GM19452 (cell line): ENCODE results near the gene CBL.
A peak's percentile ranks its signal among the peaks of the same experiment; 100 is the strongest.

Source experiments
- ATAC-seq: cut with Tn5 transposase; IDR thresholded peaks from one replicate; pipeline ENCODE4 v1.9.1; 2021; ENCODE audit not compliant: unreplicated experiment

CBL gene

GRCh38 chr11:119307974-119308373 lies 101.8 kb downstream of the CBL start:
- no peak for ATAC-seq

- no peak for ATAC-seq
These were observed 103.3 kb downstream of the CBL start for GRCh38 chr11:119309411-119309810.

- no peak for ATAC-seq
These were observed 104.0 kb downstream of the CBL start for GRCh38 chr11:119309953-119310681.

GRCh38 chr11:119310682-119311052 lies 104.5 kb downstream of the CBL start:
- ATAC-seq, result no peak

- ATAC-seq, result no peak
These were observed 108.6 kb downstream of the CBL start for GRCh38 chr11:119314726-119315125.

- ATAC-seq, result no peak
These were observed 109.2 kb downstream of the CBL start for GRCh38 chr11:119315131-119316015.

- ATAC-seq, result no peak
These were observed 110.0 kb downstream of the CBL start for GRCh38 chr11:119316016-119316728.

GRCh38 chr11:119316729-119317591 lies 110.8 kb downstream of the CBL start, which contains the start of gene MCAM:
Gene MCAM, minus strand, starts transcription at chr11:119317130. Its CDS starts 29 bp downstream, at chr11:119317101.
- ATAC-seq, result no peak

GRCh38 chr11:119317592-119318239 lies 111.6 kb downstream of the CBL start:
- no peak for ATAC-seq

- no peak for ATAC-seq
These were observed 112.3 kb downstream of the CBL start for GRCh38 chr11:119318240-119319135.

- ATAC-seq, result no peak
These were observed 113.1 kb downstream of the CBL start for GRCh38 chr11:119319136-119319699.

- ATAC-seq, result no peak
These were observed 113.6 kb downstream of the CBL start for GRCh38 chr11:119319700-119320239.

- no peak for ATAC-seq
These were observed 114.2 kb downstream of the CBL start for GRCh38 chr11:119320240-119320775.

GRCh38 chr11:119320776-119321524 lies 114.8 kb downstream of the CBL start:
- peak; percentile 56 for ATAC-seq

GRCh38 chr11:119322360-119322739 lies 116.2 kb downstream of the CBL start:
- ATAC-seq, result no peak

- ATAC-seq, result no peak
These were observed 116.9 kb downstream of the CBL start for GRCh38 chr11:119322921-119323531.

- no peak for ATAC-seq
These were observed 117.4 kb downstream of the CBL start for GRCh38 chr11:119323532-119324033.
